Measurements from ENCODE around the gene PLP1. TPM values are rescaled to one million over a fixed set of nuclear protein-coding genes. Genes with fewer than 3 reads are reported as not detected.

Gene PLP1
- total RNA-seq, 1 experiment from 2014 or later = not detected

- Histone ChIP-seq H3K9me2 (ENCODE audit: insufficient read depth) (no peaks in the 10 kb centered on the region), H3F3A (ENCODE audit: insufficient read depth, low read depth) (no peaks in the 10 kb centered on the region), H3K4me1 (replicated peaks; ENCODE audit: insufficient read depth) (no peaks in the 10 kb centered on the region), H3K79me2 (ENCODE audit: low read depth) (no peaks in the 10 kb centered on the region), H3K27me3 (ENCODE audit: insufficient read depth, low read depth) (peaks cover 33% of the 10 kb centered on the region), H3K4me2 (no peak overlapping the region), H4K20me1 (ENCODE audit: insufficient read depth) (no peaks in the 10 kb centered on the region), H3K27ac (no peak overlapping the region), H2AFZ (no peak overlapping the region), H3K9me3 (ENCODE audit: insufficient read depth, low read depth) (no peaks in the 10 kb centered on the region), H3K4me3 (no peak overlapping the region), H3K36me3 (ENCODE audit: low read depth) (no peaks in the 10 kb centered on the region)
- no peak for DNase-seq
- TF ChIP-seq EZH2 (IDR thresholded peaks at IDR 0.05; ENCODE audit: low read depth) (no peak), CTCF (conservative IDR thresholded peaks at IDR 0.05) (no peak)
- CTCF ChIA-PET = no interaction called here
- intact Hi-C loops (cut with micrococcal nuclease; ENCODE audit: unreplicated experiment) = no loop called here
- POLR2A ChIA-PET (ENCODE audit: unreplicated experiment) = no interaction called here
- BruUV-seq (replicated peaks) = no TSS peak
These were observed 3.9 kb downstream of the PLP1 start for GRCh38 chrX:103780336-103781061.

- no peaks in the 10 kb centered on the region for H3K9me3 ChIP-seq (ENCODE audit: insufficient read depth, low read depth)
- intact Hi-C loops (cut with micrococcal nuclease; ENCODE audit: unreplicated experiment) = no loop called here
- no peak for DNase-seq
These were observed 4.4 kb downstream of the PLP1 start for GRCh38 chrX:103781062-103781402.

GRCh38 chrX:103781706-103782105, 5.1 kb downstream of the PLP1 start:
- Histone ChIP-seq H3K4me1 (replicated peaks; ENCODE audit: insufficient read depth) (no peaks in the 10 kb centered on the region), H3F3A (ENCODE audit: insufficient read depth, low read depth) (no peaks in the 10 kb centered on the region), H3K4me2 (no peak overlapping the region), H3K27me3 (ENCODE audit: insufficient read depth, low read depth) (peaks cover 29% of the 10 kb centered on the region), H4K20me1 (ENCODE audit: insufficient read depth) (no peaks in the 10 kb centered on the region), H3K27ac (no peak overlapping the region), H3K4me3 (no peak overlapping the region), H2AFZ (no peak overlapping the region), H3K9me3 (ENCODE audit: insufficient read depth, low read depth) (no peaks in the 10 kb centered on the region), H3K9me2 (ENCODE audit: insufficient read depth) (no peaks in the 10 kb centered on the region), H3K79me2 (ENCODE audit: low read depth) (no peaks in the 10 kb centered on the region), H3K36me3 (ENCODE audit: low read depth) (no peaks in the 10 kb centered on the region)
- ChIA-PET CTCF (no interaction called here), POLR2A (ENCODE audit: unreplicated experiment) (no interaction called here)
- no TSS peak for BruUV-seq (replicated peaks)
- DNase-seq = no peak
- intact Hi-C loops (cut with micrococcal nuclease; ENCODE audit: unreplicated experiment) = no loop called here
- no peak for TF ChIP-seq CTCF (conservative IDR thresholded peaks at IDR 0.05)
- no peak for TF ChIP-seq EZH2 (IDR thresholded peaks at IDR 0.05; ENCODE audit: low read depth)

More at GRCh38 chrX:103781062-103781402, 4.4 kb downstream of the PLP1 start:
- no peak overlapping the region for H3K27ac ChIP-seq
- H4K20me1 ChIP-seq (ENCODE audit: insufficient read depth) = no peaks in the 10 kb centered on the region
- H3K79me2 ChIP-seq (ENCODE audit: low read depth) = no peaks in the 10 kb centered on the region
- no peaks in the 10 kb centered on the region for H3K4me1 ChIP-seq (replicated peaks; ENCODE audit: insufficient read depth)
- ChIA-PET POLR2A (ENCODE audit: unreplicated experiment) (no interaction called here), CTCF (no interaction called here)
- TF ChIP-seq CTCF (conservative IDR thresholded peaks at IDR 0.05) (no peak), EZH2 (IDR thresholded peaks at IDR 0.05; ENCODE audit: low read depth) (no peak)
- BruUV-seq (replicated peaks) = no TSS peak
- H3K27me3 ChIP-seq (ENCODE audit: insufficient read depth, low read depth) = peaks cover 33% of the 10 kb centered on the region
- H3K4me2 ChIP-seq = no peak overlapping the region
- H3K4me3 ChIP-seq = no peak overlapping the region
- H3F3A ChIP-seq (ENCODE audit: insufficient read depth, low read depth) = no peaks in the 10 kb centered on the region
- H3K36me3 ChIP-seq (ENCODE audit: low read depth) = no peaks in the 10 kb centered on the region
- no peaks in the 10 kb centered on the region for H3K9me2 ChIP-seq (ENCODE audit: insufficient read depth)
- H2AFZ ChIP-seq = no peak overlapping the region
